GM19438 (cell line): ENCODE measurements around the gene CCND1.
"Not testable (repeated sequence)": the region's sequence is repeated elsewhere in the genome, so short reads cannot be mapped to it uniquely, and the experiment has no call there.

ENCODE experiments used
- ATAC-seq: cut with Tn5 transposase; IDR thresholded peaks from one replicate; pipeline ENCODE4 v1.9.1; 2021; ENCODE audit warnings: low read depth; ENCODE audit not compliant: unreplicated experiment

CCND1 gene

GRCh38 chr11:69686452-69686851 lies 45.5 kb downstream of the CCND1 start:
- ATAC-seq = no peak

GRCh38 chr11:69686856-69687255 lies 45.9 kb downstream of the CCND1 start:
- no peak for ATAC-seq

- ATAC-seq = not testable (repeated sequence)
These were observed 47.2 kb downstream of the CCND1 start for GRCh38 chr11:69687969-69688771.

GRCh38 chr11:69689484-69690319 lies 48.7 kb downstream of the CCND1 start:
- ATAC-seq = no peak

GRCh38 chr11:69691463-69691862 lies 50.5 kb downstream of the CCND1 start:
- ATAC-seq = no peak

- no peak for ATAC-seq
These were observed 51.5 kb downstream of the CCND1 start for GRCh38 chr11:69692422-69692821.

GRCh38 chr11:69694781-69695180 lies 53.8 kb downstream of the CCND1 start:
- ATAC-seq = no peak

- ATAC-seq = no peak
These were observed 54.6 kb downstream of the CCND1 start for GRCh38 chr11:69695581-69695980.

GRCh38 chr11:69695995-69696394 lies 55.0 kb downstream of the CCND1 start:
- not testable (repeated sequence) for ATAC-seq

GRCh38 chr11:69696749-69697468 lies 56.0 kb downstream of the CCND1 start:
- no peak for ATAC-seq

- ATAC-seq = no peak
These were observed 56.5 kb downstream of the CCND1 start for GRCh38 chr11:69697469-69697843.

- ATAC-seq = no peak
These were observed 56.9 kb downstream of the CCND1 start for GRCh38 chr11:69697861-69698260.

- no peak for ATAC-seq
These were observed 57.4 kb downstream of the CCND1 start for GRCh38 chr11:69698362-69698761.

- ATAC-seq = no peak
These were observed 58.3 kb downstream of the CCND1 start for GRCh38 chr11:69699213-69699612.

- no peak for ATAC-seq
These were observed 59.6 kb downstream of the CCND1 start for GRCh38 chr11:69700278-69701140.

GRCh38 chr11:69702239-69702691 lies 61.3 kb downstream of the CCND1 start:
- no peak for ATAC-seq

- ATAC-seq = no peak
These were observed 62.0 kb downstream of the CCND1 start for GRCh38 chr11:69702769-69703452.

- ATAC-seq = no peak
These were observed 62.5 kb downstream of the CCND1 start for GRCh38 chr11:69703453-69703767.
